ENCODE results near the gene FAM3B.

- TF ChIP-seq, protein P1, sequence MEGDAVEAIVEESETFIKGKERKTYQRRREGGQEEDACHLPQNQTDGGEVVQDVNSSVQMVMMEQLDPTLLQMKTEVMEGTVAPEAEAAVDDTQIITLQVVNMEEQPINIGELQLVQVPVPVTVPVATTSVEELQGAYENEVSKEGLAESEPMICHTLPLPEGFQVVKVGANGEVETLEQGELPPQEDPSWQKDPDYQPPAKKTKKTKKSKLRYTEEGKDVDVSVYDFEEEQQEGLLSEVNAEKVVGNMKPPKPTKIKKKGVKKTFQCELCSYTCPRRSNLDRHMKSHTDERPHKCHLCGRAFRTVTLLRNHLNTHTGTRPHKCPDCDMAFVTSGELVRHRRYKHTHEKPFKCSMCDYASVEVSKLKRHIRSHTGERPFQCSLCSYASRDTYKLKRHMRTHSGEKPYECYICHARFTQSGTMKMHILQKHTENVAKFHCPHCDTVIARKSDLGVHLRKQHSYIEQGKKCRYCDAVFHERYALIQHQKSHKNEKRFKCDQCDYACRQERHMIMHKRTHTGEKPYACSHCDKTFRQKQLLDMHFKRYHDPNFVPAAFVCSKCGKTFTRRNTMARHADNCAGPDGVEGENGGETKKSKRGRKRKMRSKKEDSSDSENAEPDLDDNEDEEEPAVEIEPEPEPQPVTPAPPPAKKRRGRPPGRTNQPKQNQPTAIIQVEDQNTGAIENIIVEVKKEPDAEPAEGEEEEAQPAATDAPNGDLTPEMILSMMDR (IDR thresholded peaks at IDR 0.05): no peak
- TF ChIP-seq POLR2A (IDR thresholded peaks at IDR 0.05): no peak
Observed at GRCh38 chr21:41368735-41369104, 52.1 kb downstream of the FAM3B start.

Data from lower leg skin (tissue), 3 donors.